ENCODE data around the gene SFMBT1. TPM values are rescaled to one million over a fixed set of nuclear protein-coding genes. Genes with fewer than 3 reads are reported as not detected.

SFMBT1 gene
- 7.6 to 9.2 TPM (median 8.1 TPM) in 5 replicates for total RNA-seq (2022; extraction: Qiagen RNA extraction)

GRCh38 chr3:53045518-53046170, at the start of gene SFMBT1:
Gene SFMBT1 (minus strand): TSS chr3:53046073. CDS start chr3:52969128, 76,945 bp downstream.

GRCh38 chr3:52897130-52898122, 148.4 kb downstream of the SFMBT1 start, which contains the start of gene STIMATE:
Gene STIMATE (minus strand): TSS chr3:52897548. CDS start chr3:52897450, 98 bp downstream.

Other genes with a start within 250 kb of the SFMBT1 start
- gene ITIH4, start 215.4 kb downstream of the SFMBT1 start, total RNA-seq (2022; extraction: Qiagen RNA extraction), result 0.18 to 0.92 TPM (median 0.71 TPM) in 5 replicates
- gene MUSTN1, start 211.1 kb downstream of the SFMBT1 start, total RNA-seq (2022; extraction: Qiagen RNA extraction), result 0.19 to 0.28 TPM (median 0.21 TPM) in 3 of 5 replicates, not detected in the others
- 5.8 to 9.2 TPM (median 7.7 TPM) in 5 replicates for gene STIMATE, start 148.5 kb downstream of the SFMBT1 start, total RNA-seq (2022; extraction: Qiagen RNA extraction)
- gene RFT1, start 84.4 kb upstream of the SFMBT1 start, total RNA-seq (2022; extraction: Qiagen RNA extraction), result 20.8 to 29.8 TPM (median 28.0 TPM) in 5 replicates
- gene PRKCD, start 115.1 kb upstream of the SFMBT1 start, total RNA-seq (2022; extraction: Qiagen RNA extraction), result 20.9 to 28.6 TPM (median 27.2 TPM) in 5 replicates
- gene TKT, start 209.9 kb upstream of the SFMBT1 start, total RNA-seq (2022; extraction: Qiagen RNA extraction), result 1,659 to 2,212 TPM (median 2,154 TPM) in 5 replicates

Measured in A549 treated with CORT108297 at 1 μM for 4 hours (cell line).